HCT116 (cell line): Measurements from ENCODE around the gene FAM3B. TPM values are rescaled to one million over a fixed set of nuclear protein-coding genes. Genes with fewer than 3 reads are reported as not detected.

Source experiments
- ATAC-seq: fragments of 200-7000 bp; cut with Tn5 transposase; 2 replicates; pipeline ENCODE4 v1.9.1; 2020; ENCODE audit warnings: mild to moderate bottlenecking, moderate library complexity
- BruUV-seq: library from RNA; stranded (reverse); fragments of 400-500 nt; replicated peaks from 2 replicates; lab custom pipeline; 2021; lab: Mats Ljungman, UMichigan
- CTCF ChIA-PET: fragments of 300-600 bp; sonication (Branson Sonifier 250); formaldehyde crosslinking; loops from one replicate; lab custom pipeline; 2021; ENCODE audit warnings: antibody characterized with exemption; lab: Charles Lee
- POLR2A ChIA-PET: fragments of 300-600, 350-600 bp; sonication (Branson Sonifier 250); formaldehyde crosslinking; loops from one replicate; lab custom pipeline; 2021; ENCODE audit warnings: antibody characterized with exemption; lab: Charles Lee
- RAD21 ChIA-PET, 2 experiments: fragments of 300-600 bp; sonication (Branson Sonifier 250); formaldehyde crosslinking; loops; one replicate each; lab custom pipeline; 2023; ENCODE audit warnings: low total read pairs in 2 of 2; ENCODE audit not compliant: uncharacterized antibody in 2 of 2, unreplicated experiment in 2 of 2, low non-redundant PET in 1 of 2; lab: Charles Lee
- DNase-seq: peaks from one replicate; pipeline ENCODE4 v3.0.0-alpha.2; 2010; ENCODE audit warnings: low read depth, low spot score
- H2AFZ ChIP-seq: fragments of 200-600 bp; shearing (Covaris generic), sonication (generic); 2 replicates; pipeline ENCODE4 v1.6.1; 2017; ENCODE audit warnings: low read depth, mixed run types, mixed read lengths, antibody characterized with exemption, low read length; ENCODE audit not compliant: poor library complexity, severe bottlenecking
- H3K27ac ChIP-seq: 2 replicates; pipeline ENCODE4 v1.5.1; 2012; ENCODE audit warnings: low read depth, low read length
- H3K27me3 ChIP-seq: fragments of 200-600 bp; sonication (generic); 2 replicates; pipeline ENCODE4 v1.6.1; 2016; ENCODE audit warnings: mixed run types, low read length, mixed read lengths; ENCODE audit not compliant: insufficient read depth
- H3K36me3 ChIP-seq, 2 experiments: fragments of 200-500 bp in 1 of 2; fragments of 200-600 bp in 1 of 2; sonication (Bioruptor generic) in 1 of 2; sonication (generic) in 1 of 2; 2 replicates each; pipeline versions ENCODE4 v1.5.1 to v1.6.1; 2014 to 2016; ENCODE audit warnings: low read length in 2 of 2, inconsistent platforms in 1 of 2, mixed read lengths in 1 of 2, mixed run types in 1 of 2; ENCODE audit not compliant: insufficient read depth in 2 of 2, control insufficient read depth in 1 of 2
- H3K4me1 ChIP-seq, 2 experiments: fragments of 200-600 bp in 1 of 2; sonication (generic) in 1 of 2; 2 replicates each; pipeline versions ENCODE4 v1.5.1 to v1.6.1; 2012 to 2017; ENCODE audit warnings: low read length in 2 of 2, inconsistent platforms in 1 of 2, mild to moderate bottlenecking in 1 of 2, mixed read lengths in 1 of 2, mixed run types in 1 of 2, moderate library complexity in 1 of 2; ENCODE audit not compliant: insufficient read depth in 2 of 2, control insufficient read depth in 1 of 2
- H3K4me2 ChIP-seq: fragments of 200-600 bp; sonication (generic); 2 replicates; pipeline ENCODE4 v1.6.1; 2017; ENCODE audit warnings: mixed run types, low read length, mixed read lengths
- H3K4me3 ChIP-seq, 2 experiments: fragments of 200-600 bp in 1 of 2; sonication (generic) in 1 of 2; replicated peaks in 1 of 2; 2 replicates each; pipeline ENCODE4 v1.5.1; 2011 to 2016; ENCODE audit warnings: low read length in 2 of 2, control low read depth in 1 of 2, low read depth in 1 of 2, mild to moderate bottlenecking in 1 of 2, mixed read lengths in 1 of 2, mixed run types in 1 of 2
- H3K79me2 ChIP-seq: fragments of 200-600 bp; sonication (generic); 2 replicates; pipeline ENCODE4 v1.6.1; 2017; ENCODE audit warnings: mild to moderate bottlenecking, mixed run types, low read length, moderate library complexity, mixed read lengths; ENCODE audit not compliant: insufficient read depth
- H3K9ac ChIP-seq: fragments of 200-600 bp; sonication (generic); 2 replicates; pipeline ENCODE4 v1.6.1; 2016; ENCODE audit warnings: low read length, mixed read lengths
- H3K9me2 ChIP-seq: fragments of 200-600 bp; sonication (generic), shearing (Covaris generic); 2 replicates; pipeline ENCODE4 v1.6.1; 2017; ENCODE audit warnings: mixed run types, mild to moderate bottlenecking, moderate library complexity; ENCODE audit not compliant: insufficient read depth
- H3K9me3 ChIP-seq, 2 experiments: fragments of 200-500 bp in 1 of 2; fragments of 200-600 bp in 1 of 2; sonication (Bioruptor generic) in 1 of 2; sonication (generic) in 1 of 2; 2 replicates each; pipeline ENCODE4 v1.6.1; 2014 to 2017; ENCODE audit warnings: low read length in 2 of 2, mixed read lengths in 2 of 2, inconsistent platforms in 1 of 2, low read depth in 1 of 2, mild to moderate bottlenecking in 1 of 2, mixed run types in 1 of 2, moderate library complexity in 1 of 2; ENCODE audit not compliant: control insufficient read depth in 1 of 2, insufficient read depth in 1 of 2
- H4K20me1 ChIP-seq: fragments of 200-600 bp; sonication (generic), shearing (Covaris generic); 2 replicates; pipeline ENCODE4 v1.6.1; 2017; ENCODE audit warnings: mixed run types, mild to moderate bottlenecking, moderate library complexity; ENCODE audit not compliant: insufficient read depth
- CEBPB ChIP-seq: IDR thresholded peaks from 2 replicates; pipeline ENCODE4 v1.6.1; 2012; ENCODE audit warnings: low read depth
- EGR1 ChIP-seq: IDR thresholded peaks from 2 replicates; pipeline ENCODE4 v1.6.1; 2012; ENCODE audit warnings: low read depth
- EZH2phosphoT487 ChIP-seq: fragments of 200-600 bp; IDR thresholded peaks from 2 replicates; pipeline ENCODE4 v1.6.1; 2018; ENCODE audit warnings: antibody characterized with exemption, borderline replicate concordance
- FOSL1 ChIP-seq: IDR thresholded peaks from 2 replicates; pipeline ENCODE4 v1.6.1; 2012; ENCODE audit warnings: low read depth
- POLR2A ChIP-seq: IDR thresholded peaks from 2 replicates; pipeline ENCODE4 v1.7.0; 2011; ENCODE audit warnings: borderline replicate concordance; ENCODE audit not compliant: insufficient read depth, insufficient read length; ENCODE audit errors: extremely low read depth
- POLR2AphosphoS5 ChIP-seq: IDR thresholded peaks from 2 replicates; pipeline ENCODE4 v1.6.1; 2011; ENCODE audit warnings: mild to moderate bottlenecking, low read depth, low read length, moderate library complexity
- SIN3A ChIP-seq: IDR thresholded peaks from 2 replicates; pipeline ENCODE4 v1.6.1; 2012; ENCODE audit warnings: low read depth
- YY1 ChIP-seq: IDR thresholded peaks from 2 replicates; pipeline ENCODE4 v1.6.1; 2011; ENCODE audit warnings: low read length, low read depth, moderate library complexity, mild to moderate bottlenecking; ENCODE audit not compliant: insufficient replicate concordance; ENCODE audit errors: extremely low read depth
- ZFX ChIP-seq: fragments of 450-650 bp; IDR thresholded peaks from 2 replicates; pipeline ENCODE4 v1.6.1; 2017
- ZNF274 ChIP-seq: fragments of 200-500 bp; sonication (Bioruptor generic); IDR thresholded peaks from 2 replicates; pipeline ENCODE4 v1.6.1; 2014; ENCODE audit warnings: mild to moderate bottlenecking, low read depth, low read length, inconsistent platforms
- intact Hi-C: fragments of 100-400 bp; cut with micrococcal nuclease; formaldehyde crosslinking; loops from 2 replicates; pipeline ENCODE4 v1.10.0; 2022
- total RNA-seq: library from RNA; stranded (reverse); gene quantifications from one replicate; pipeline ENCODE4 v1.2.1, GENCODE V29; 2021; ENCODE audit not compliant: unreplicated experiment
- TF ChIP-seq, protein P1 (sequence below), 3 experiments: fragments of 200-600 bp in 1 of 3; sonication (generic) in 1 of 3; IDR thresholded peaks in 2 of 3; conservative IDR thresholded peaks in 1 of 3; 2 replicates each; pipeline ENCODE4 v1.5.1; 2012 to 2017; ENCODE audit warnings: low read depth in 2 of 3, low read length in 2 of 3, antibody characterized with exemption in 1 of 3, borderline replicate concordance in 1 of 3, control low read depth in 1 of 3, mild to moderate bottlenecking in 1 of 3, mixed read lengths in 1 of 3, mixed run types in 1 of 3, moderate library complexity in 1 of 3; ENCODE audit not compliant: insufficient read depth in 1 of 3
- TF ChIP-seq, protein P2 (sequence below): IDR thresholded peaks from 2 replicates; pipeline ENCODE4 v1.6.1; 2011; ENCODE audit warnings: mild to moderate bottlenecking, low read length, moderate library complexity; ENCODE audit not compliant: insufficient replicate concordance; ENCODE audit errors: extremely low read depth
- TF ChIP-seq, protein P3 (sequence below): IDR thresholded peaks from 2 replicates; pipeline ENCODE4 v1.6.1; 2012

FAM3B gene
- total RNA-seq, 1 experiment from 2014 or later = not detected

DNA sequence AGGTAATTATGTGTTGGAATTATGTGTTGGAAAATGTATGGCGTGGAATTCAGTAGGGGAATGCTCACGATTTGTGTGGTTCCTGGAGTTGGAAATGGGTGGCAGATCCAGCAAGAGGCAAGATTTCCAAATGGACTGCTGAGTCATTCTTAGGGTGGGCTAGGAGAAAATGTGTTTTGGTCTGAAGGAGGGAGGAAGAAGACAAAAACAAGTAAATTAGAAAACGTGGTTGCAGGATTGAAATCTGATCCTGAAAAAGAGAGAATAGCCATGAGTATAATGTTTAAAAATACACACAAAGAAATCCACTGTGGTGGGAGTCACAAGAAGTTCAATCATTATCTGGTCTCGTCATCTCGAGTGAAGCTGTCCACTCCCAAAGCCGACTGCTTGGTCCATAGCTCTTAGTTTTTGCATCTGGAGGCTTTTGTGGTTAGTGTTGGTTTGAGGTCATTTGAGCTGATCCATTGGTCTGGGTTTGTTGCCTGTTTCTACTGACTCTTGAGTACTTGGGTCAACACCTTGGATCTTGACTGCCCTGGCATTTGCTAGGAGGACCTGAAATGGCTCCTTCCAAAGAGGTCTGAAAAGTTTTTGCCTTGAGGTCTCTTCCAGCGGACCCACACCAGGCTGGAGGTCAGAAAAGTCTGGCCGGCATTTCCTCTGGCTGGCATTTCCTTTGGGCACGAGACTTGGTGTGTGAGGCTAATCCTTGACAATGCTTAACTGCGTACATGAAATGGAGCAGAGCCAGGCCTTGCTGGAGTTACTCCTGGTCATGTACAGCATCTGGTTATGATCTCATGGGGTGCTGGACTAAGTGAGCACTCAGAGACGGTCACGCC, 54.5 kb downstream of the FAM3B start:
- no TSS peak for BruUV-seq
- POLR2A ChIA-PET = no interaction called here

More for the DNA sequence above, 54.5 kb downstream of the FAM3B start:
- intact Hi-C loops = no loop called here
- Histone ChIP-seq H3K4me2 (no peak overlapping the region), H3K27me3 (no peaks in the 10 kb centered on the region), H3K27ac (no peak overlapping the region), H3K79me2 (no peaks in the 10 kb centered on the region), H3K9ac (no peak overlapping the region), H3K9me3 (no peaks in the 10 kb centered on the region), H3K9me2 (no peaks in the 10 kb centered on the region), H4K20me1 (no peaks in the 10 kb centered on the region), H3K4me1 (peaks cover 3 to 5% of the 10 kb centered on the region in 2 experiments; a peak in 3 of 4 replicates), H2AFZ (no peak overlapping the region), H3K4me3 (no peak overlapping the region), H3K36me3 (no peaks in the 10 kb centered on the region)
- TF ChIP-seq, protein P1, sequence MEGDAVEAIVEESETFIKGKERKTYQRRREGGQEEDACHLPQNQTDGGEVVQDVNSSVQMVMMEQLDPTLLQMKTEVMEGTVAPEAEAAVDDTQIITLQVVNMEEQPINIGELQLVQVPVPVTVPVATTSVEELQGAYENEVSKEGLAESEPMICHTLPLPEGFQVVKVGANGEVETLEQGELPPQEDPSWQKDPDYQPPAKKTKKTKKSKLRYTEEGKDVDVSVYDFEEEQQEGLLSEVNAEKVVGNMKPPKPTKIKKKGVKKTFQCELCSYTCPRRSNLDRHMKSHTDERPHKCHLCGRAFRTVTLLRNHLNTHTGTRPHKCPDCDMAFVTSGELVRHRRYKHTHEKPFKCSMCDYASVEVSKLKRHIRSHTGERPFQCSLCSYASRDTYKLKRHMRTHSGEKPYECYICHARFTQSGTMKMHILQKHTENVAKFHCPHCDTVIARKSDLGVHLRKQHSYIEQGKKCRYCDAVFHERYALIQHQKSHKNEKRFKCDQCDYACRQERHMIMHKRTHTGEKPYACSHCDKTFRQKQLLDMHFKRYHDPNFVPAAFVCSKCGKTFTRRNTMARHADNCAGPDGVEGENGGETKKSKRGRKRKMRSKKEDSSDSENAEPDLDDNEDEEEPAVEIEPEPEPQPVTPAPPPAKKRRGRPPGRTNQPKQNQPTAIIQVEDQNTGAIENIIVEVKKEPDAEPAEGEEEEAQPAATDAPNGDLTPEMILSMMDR (IDR thresholded peaks at IDR 0.05 in 2 of 3, conservative IDR thresholded peaks at IDR 0.05 in 1 of 3; ENCODE audit: borderline replicate concordance in 1 of 3, insufficient read depth in 1 of 3, low read depth in 2 of 3, low read length in 2 of 3) = no peak
- TF ChIP-seq ZNF274 (no peak), ZFX (no peak), EZH2phosphoT487 (no peak), EGR1 (no peak), FOSL1 (no peak), YY1 (no peak), SIN3A (no peak), CEBPB (no peak), POLR2A (no peak), POLR2AphosphoS5 (no peak)
- TF ChIP-seq, protein P2, sequence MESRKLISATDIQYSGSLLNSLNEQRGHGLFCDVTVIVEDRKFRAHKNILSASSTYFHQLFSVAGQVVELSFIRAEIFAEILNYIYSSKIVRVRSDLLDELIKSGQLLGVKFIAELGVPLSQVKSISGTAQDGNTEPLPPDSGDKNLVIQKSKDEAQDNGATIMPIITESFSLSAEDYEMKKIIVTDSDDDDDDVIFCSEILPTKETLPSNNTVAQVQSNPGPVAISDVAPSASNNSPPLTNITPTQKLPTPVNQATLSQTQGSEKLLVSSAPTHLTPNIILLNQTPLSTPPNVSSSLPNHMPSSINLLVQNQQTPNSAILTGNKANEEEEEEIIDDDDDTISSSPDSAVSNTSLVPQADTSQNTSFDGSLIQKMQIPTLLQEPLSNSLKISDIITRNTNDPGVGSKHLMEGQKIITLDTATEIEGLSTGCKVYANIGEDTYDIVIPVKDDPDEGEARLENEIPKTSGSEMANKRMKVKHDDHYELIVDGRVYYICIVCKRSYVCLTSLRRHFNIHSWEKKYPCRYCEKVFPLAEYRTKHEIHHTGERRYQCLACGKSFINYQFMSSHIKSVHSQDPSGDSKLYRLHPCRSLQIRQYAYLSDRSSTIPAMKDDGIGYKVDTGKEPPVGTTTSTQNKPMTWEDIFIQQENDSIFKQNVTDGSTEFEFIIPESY = no peak
- TF ChIP-seq, protein P3, sequence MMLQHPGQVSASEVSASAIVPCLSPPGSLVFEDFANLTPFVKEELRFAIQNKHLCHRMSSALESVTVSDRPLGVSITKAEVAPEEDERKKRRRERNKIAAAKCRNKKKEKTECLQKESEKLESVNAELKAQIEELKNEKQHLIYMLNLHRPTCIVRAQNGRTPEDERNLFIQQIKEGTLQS = no peak
- CTCF ChIA-PET = no interaction called here
- RAD21 ChIA-PET = no interaction called here
- ATAC-seq (no peak), DNase-seq (no peak)
